Tibial nerve (tissue), 3 donors: ENCODE measurements around the gene SHC1.

Experiments
- CTCF ChIP-seq, 5 experiments: fragments of 200-600 bp in 3 of 5; fragments of 450-650 bp in 2 of 5; sonication (generic) in 3 of 5; IDR thresholded peaks; one replicate each; pipeline ENCODE4 v1.5.1; 2016 to 2019; ENCODE audit warnings: antibody characterized with exemption in 5 of 5, mild to moderate bottlenecking in 3 of 5, moderate library complexity in 2 of 5
- POLR2A ChIP-seq, 2 donors: fragments of 450-650 bp; IDR thresholded peaks; one replicate each; pipeline ENCODE4 v1.6.1; 2017; ENCODE audit warnings: antibody characterized with exemption in 2 of 2, mild to moderate bottlenecking in 2 of 2, moderate library complexity in 2 of 2

- no peak for TF ChIP-seq CTCF (IDR thresholded peaks at IDR 0.05)
- TF ChIP-seq POLR2A (IDR thresholded peaks at IDR 0.05): no peak
Measured at GRCh38 chr1:154940213-154940560, 30.4 kb downstream of the SHC1 start.
